IMR-90 (cell line): Measurements from ENCODE around the gene ZNF467. TPM values are rescaled to one million over a fixed set of nuclear protein-coding genes. Genes with fewer than 3 reads are reported as not detected.

Experiments used
- ATAC-seq: fragments of 200-7000 bp; cut with Tn5 transposase; 2 replicates; pipeline ENCODE4 v1.9.1; 2020; ENCODE audit warnings: low read depth, mild to moderate bottlenecking, moderate library complexity
- BruUV-seq: library from RNA; stranded (reverse); fragments of 400-500 nt; replicated peaks from 2 replicates; lab custom pipeline; 2021; lab: Mats Ljungman, UMichigan
- CTCF ChIA-PET: fragments of 300-600 bp; formaldehyde crosslinking; extraction: SDS; loops from one replicate; lab custom pipeline; 2021; ENCODE audit warnings: antibody characterized with exemption; lab: Yijun Ruan, JAX
- POLR2A ChIA-PET: fragments of 300-600 bp; sonication (Branson Sonifier 250); formaldehyde crosslinking; loops from one replicate; lab custom pipeline; 2022; ENCODE audit warnings: antibody characterized with exemption; ENCODE audit not compliant: unreplicated experiment; lab: Charles Lee
- DNase-seq: peaks from one replicate; pipeline ENCODE4 v3.0.0; 2013
- H2AFZ ChIP-seq: replicated peaks from 2 replicates; pipeline ENCODE3; 2013; ENCODE audit warnings: low read length, mild to moderate bottlenecking; ENCODE audit not compliant: poor library complexity
- H2AK5ac ChIP-seq: 2 replicates; pipeline ENCODE4 v1.6.1; 2013; ENCODE audit warnings: low read depth, low read length, inconsistent platforms
- H2AK9ac ChIP-seq: replicated peaks from 2 replicates; pipeline ENCODE3; 2013; ENCODE audit warnings: mild to moderate bottlenecking, low read depth, low read length, moderate library complexity; ENCODE audit not compliant: poor library complexity
- H2BK120ac ChIP-seq: 2 replicates; pipeline ENCODE4 v1.6.1; 2013; ENCODE audit warnings: low read depth, low read length, inconsistent platforms
- H2BK15ac ChIP-seq: 3 replicates; pipeline ENCODE4 v1.6.1; 2013; ENCODE audit warnings: low read depth, low read length, inconsistent platforms
- H2BK20ac ChIP-seq: 2 replicates; pipeline ENCODE4 v1.6.1; 2013; ENCODE audit warnings: low read depth, mild to moderate bottlenecking, inconsistent platforms, low read length, moderate library complexity
- H2BK5ac ChIP-seq: 2 replicates; pipeline ENCODE4 v1.6.1; 2013; ENCODE audit warnings: mild to moderate bottlenecking, low read depth, low read length, inconsistent platforms; ENCODE audit not compliant: poor library complexity, severe bottlenecking
- H3K14ac ChIP-seq: replicated peaks from 2 replicates; pipeline ENCODE4 v1.6.1; 2013; ENCODE audit warnings: low read depth, low read length, inconsistent platforms
- H3K18ac ChIP-seq: 2 replicates; pipeline ENCODE4 v1.6.1; 2013; ENCODE audit warnings: low read depth, low read length, control low read depth
- H3K23ac ChIP-seq: 2 replicates; pipeline ENCODE4 v1.6.1; 2013; ENCODE audit warnings: low read depth, low read length, inconsistent platforms
- H3K27ac ChIP-seq: 2 replicates; pipeline ENCODE4 v1.5.1; 2013; ENCODE audit warnings: mild to moderate bottlenecking, control low read depth, low read length; ENCODE audit not compliant: insufficient read depth
- H3K27me3 ChIP-seq: 2 replicates; pipeline ENCODE4 v1.6.1; 2013; ENCODE audit warnings: low read length; ENCODE audit not compliant: control insufficient read depth, insufficient read depth
- H3K36me3 ChIP-seq: 2 replicates; pipeline ENCODE4 v1.6.1; 2013; ENCODE audit warnings: low read length, mixed read lengths; ENCODE audit not compliant: control insufficient read depth, insufficient read depth
- H3K4ac ChIP-seq: 2 replicates; pipeline ENCODE4 v1.6.1; 2013; ENCODE audit warnings: low read depth, low read length, inconsistent platforms
- H3K4me1 ChIP-seq: 2 replicates; pipeline ENCODE4 v1.6.1; 2013; ENCODE audit warnings: low read length, mixed read lengths; ENCODE audit not compliant: control insufficient read depth, insufficient read depth
- H3K4me2 ChIP-seq: 2 replicates; pipeline ENCODE4 v1.6.1; 2013; ENCODE audit warnings: low read depth, mild to moderate bottlenecking, control low read depth, low read length, moderate library complexity
- H3K4me3 ChIP-seq: 2 replicates; pipeline ENCODE4 v1.5.1; 2013; ENCODE audit warnings: low read depth, mild to moderate bottlenecking, control low read depth, low read length, moderate library complexity; ENCODE audit not compliant: insufficient read depth
- H3K56ac ChIP-seq: 2 replicates; pipeline ENCODE4 v1.6.1; 2013; ENCODE audit warnings: low read length, inconsistent platforms; ENCODE audit not compliant: insufficient read depth; ENCODE audit errors: extremely low read depth
- H3K79me1 ChIP-seq, 2 experiments: 2 replicates each; pipeline ENCODE4 v1.6.1; 2013; ENCODE audit warnings: low read length in 2 of 2, inconsistent platforms in 1 of 2, low read depth in 1 of 2
- H3K9ac ChIP-seq: 2 replicates; pipeline ENCODE4 v1.6.1; 2013; ENCODE audit warnings: low read depth, low read length, control low read depth
- H3K9me1 ChIP-seq: 2 replicates; pipeline ENCODE4 v1.6.1; 2013; ENCODE audit warnings: low read length, inconsistent platforms; ENCODE audit not compliant: insufficient read depth
- H3K9me3 ChIP-seq: 2 replicates; pipeline ENCODE4 v1.6.1; 2013; ENCODE audit warnings: low read length; ENCODE audit not compliant: control insufficient read depth, insufficient read depth
- H4K20me1 ChIP-seq: 2 replicates; pipeline ENCODE4 v1.6.1; 2013; ENCODE audit warnings: low read length, inconsistent platforms; ENCODE audit not compliant: insufficient read depth
- H4K5ac ChIP-seq: 2 replicates; pipeline ENCODE4 v1.6.1; 2013; ENCODE audit warnings: mild to moderate bottlenecking, low read depth, low read length, control low read depth
- H4K8ac ChIP-seq, 2 experiments: 2 replicates each; pipeline ENCODE4 v1.6.1; 2013; ENCODE audit warnings: low read depth in 2 of 2, low read length in 2 of 2, control low read depth in 1 of 2, inconsistent platforms in 1 of 2
- H4K91ac ChIP-seq: 2 replicates; pipeline ENCODE4 v1.6.1; 2013; ENCODE audit warnings: low read depth, low read length, inconsistent platforms; ENCODE audit not compliant: insufficient read depth
- BHLHE40 ChIP-seq: fragments of 150-350 bp; IDR thresholded peaks from 2 replicates; pipeline ENCODE4 v1.6.1; 2016; ENCODE audit warnings: mild to moderate bottlenecking, low read depth, low read length
- CEBPB ChIP-seq: IDR thresholded peaks from 2 replicates; pipeline ENCODE4 v1.6.1; 2012; ENCODE audit warnings: low read depth, low read length, improper control_type of control experiment
- CHD1 ChIP-seq: IDR thresholded peaks from 2 replicates; pipeline ENCODE4 v1.6.1; 2012; ENCODE audit warnings: low read depth, low read length, improper control_type of control experiment
- FOS ChIP-seq: fragments of 150-350 bp; IDR thresholded peaks from 2 replicates; pipeline ENCODE4 v1.6.1; 2016; ENCODE audit warnings: low read depth, low read length
- MAFK ChIP-seq: IDR thresholded peaks from 2 replicates; pipeline ENCODE4 v1.6.1; 2012; ENCODE audit warnings: low read depth, low read length, improper control_type of control experiment
- MAZ ChIP-seq: IDR thresholded peaks from 2 replicates; pipeline ENCODE4 v1.6.1; 2012; ENCODE audit warnings: low read depth, mild to moderate bottlenecking, low read length, improper control_type of control experiment, moderate library complexity, borderline replicate concordance
- MXI1 ChIP-seq: IDR thresholded peaks from 2 replicates; pipeline ENCODE4 v1.6.1; 2012; ENCODE audit warnings: low read depth, mild to moderate bottlenecking, low read length, moderate library complexity, borderline replicate concordance
- NFE2L2 ChIP-seq: fragments of 150-350 bp; IDR thresholded peaks from 2 replicates; pipeline ENCODE4 v1.6.1; 2016; ENCODE audit warnings: low read depth, mild to moderate bottlenecking, low read length
- POLR2A ChIP-seq: IDR thresholded peaks from 2 replicates; pipeline ENCODE4 v1.6.1; 2012; ENCODE audit warnings: mild to moderate bottlenecking, low read depth, low read length
- RAD21 ChIP-seq: IDR thresholded peaks from 2 replicates; pipeline ENCODE4 v1.6.1; 2012; ENCODE audit warnings: low read length, improper control_type of control experiment
- RCOR1 ChIP-seq: IDR thresholded peaks from 2 replicates; pipeline ENCODE4 v1.6.1; 2012; ENCODE audit warnings: mild to moderate bottlenecking, low read length, improper control_type of control experiment; ENCODE audit not compliant: insufficient replicate concordance
- RFX5 ChIP-seq: IDR thresholded peaks from 2 replicates; pipeline ENCODE4 v1.8.0; 2012; ENCODE audit warnings: low read depth, mild to moderate bottlenecking, low read length, moderate library complexity
- SMC3 ChIP-seq: fragments of 150-350 bp; IDR thresholded peaks from 2 replicates; pipeline ENCODE4 v1.6.1; 2016; ENCODE audit warnings: low read depth, mild to moderate bottlenecking, antibody characterized with exemption, low read length, moderate library complexity
- WGBS, 2 experiments: methylation state at CpG; one replicate each; pipeline versions ENCODE4 v1.1.5 to v1.1.7; 2013; ENCODE audit warnings: missing lambda C conversion rate in 2 of 2; ENCODE audit not compliant: insufficient read length in 1 of 2; ENCODE audit errors: extremely low coverage in 2 of 2; 5-methylcytosine and 5-hydroxymethylcytosine counted together
- dilution Hi-C: fragments of 300-500 bp; cut with HindIII; formaldehyde crosslinking; loops from one replicate; pipeline ENCODE4 v1.14.3; 2018; ENCODE audit warnings: low sequenced_read_pairs; ENCODE audit not compliant: unreplicated experiment
- in situ Hi-C: fragments of 300-500 bp; cut with MboI; formaldehyde crosslinking; loops from 3 replicates; pipeline ENCODE4 v1.14.3; 2019; ENCODE audit warnings: low sequenced_read_pairs, inconsistent platforms, mixed read lengths
- intact Hi-C: fragments of 100-400 bp; cut with micrococcal nuclease; formaldehyde crosslinking; loops from 2 replicates; pipeline ENCODE4 v1.10.0; 2022
- polyA plus RNA-seq, 3 experiments: library from polyadenylated mRNA; depleted of rRNA; stranded (reverse); fragments of >200 nt; gene quantifications; 2 replicates each; pipeline ENCODE4 v1.2.3, GENCODE V29; 2012; ENCODE audit warnings: low replicate concordance in 1 of 3
- total RNA-seq: library from RNA; depleted of rRNA; stranded (reverse); fragments of >200 nt; gene quantifications from 2 replicates; pipeline ENCODE4 v1.2.3, GENCODE V29; 2012
- TF ChIP-seq, protein P1 (sequence below): fragments of 150-350 bp; IDR thresholded peaks from 2 replicates; pipeline ENCODE4 v1.6.1; 2017; ENCODE audit warnings: mild to moderate bottlenecking, antibody characterized with exemption, low read length, low read depth
- TF ChIP-seq, protein P2 (sequence below): conservative IDR thresholded peaks from 2 replicates; pipeline ENCODE4 v1.5.1; 2012; ENCODE audit warnings: mild to moderate bottlenecking, low read depth, low read length, improper control_type of control experiment
- TF ChIP-seq, protein P3 (sequence below): fragments of 150-350 bp; IDR thresholded peaks from 2 replicates; pipeline ENCODE4 v1.6.1; 2016; ENCODE audit warnings: low read depth, mild to moderate bottlenecking, low read length, moderate library complexity, borderline replicate concordance

ZNF467 gene
- total and polyA plus RNA-seq, 2 of the 4 experiments (the other 2 are of a cell fraction), result 0.67 TPM; not detected in 1

DNA sequence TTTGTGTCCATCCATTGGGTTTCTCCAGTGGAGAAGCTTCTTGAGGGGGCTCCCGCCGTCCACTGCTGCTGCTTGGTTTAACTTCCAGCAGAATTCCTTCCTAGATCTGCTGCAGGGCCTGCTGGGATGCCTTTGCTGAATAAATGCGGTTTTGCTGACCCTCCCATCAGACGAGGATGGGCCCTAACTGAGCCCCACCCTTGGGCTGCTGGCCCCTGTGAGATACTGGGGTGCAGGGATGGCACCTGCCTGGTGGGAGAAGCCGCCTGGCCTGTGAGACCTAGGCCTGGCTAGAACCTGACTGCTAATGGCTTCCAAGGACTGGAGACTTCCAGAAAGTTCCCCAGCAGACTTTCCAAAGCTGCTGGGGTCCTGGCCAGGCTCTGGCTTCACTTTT, 43.8 kb downstream of the ZNF467 start:
- H3K36me3 ChIP-seq, result peaks cover 45% of the 10 kb centered on the region
- no peaks in the 10 kb centered on the region for H4K20me1 ChIP-seq
- no peak for DNase-seq
- dilution Hi-C loops (no loop called here), intact Hi-C loops (no loop called here), in situ Hi-C loops (no loop called here)
- TF ChIP-seq, protein P1, sequence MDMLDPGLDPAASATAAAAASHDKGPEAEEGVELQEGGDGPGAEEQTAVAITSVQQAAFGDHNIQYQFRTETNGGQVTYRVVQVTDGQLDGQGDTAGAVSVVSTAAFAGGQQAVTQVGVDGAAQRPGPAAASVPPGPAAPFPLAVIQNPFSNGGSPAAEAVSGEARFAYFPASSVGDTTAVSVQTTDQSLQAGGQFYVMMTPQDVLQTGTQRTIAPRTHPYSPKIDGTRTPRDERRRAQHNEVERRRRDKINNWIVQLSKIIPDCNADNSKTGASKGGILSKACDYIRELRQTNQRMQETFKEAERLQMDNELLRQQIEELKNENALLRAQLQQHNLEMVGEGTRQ, result no peak
- TF ChIP-seq MAFK, result no peak
- TF ChIP-seq, protein P2, sequence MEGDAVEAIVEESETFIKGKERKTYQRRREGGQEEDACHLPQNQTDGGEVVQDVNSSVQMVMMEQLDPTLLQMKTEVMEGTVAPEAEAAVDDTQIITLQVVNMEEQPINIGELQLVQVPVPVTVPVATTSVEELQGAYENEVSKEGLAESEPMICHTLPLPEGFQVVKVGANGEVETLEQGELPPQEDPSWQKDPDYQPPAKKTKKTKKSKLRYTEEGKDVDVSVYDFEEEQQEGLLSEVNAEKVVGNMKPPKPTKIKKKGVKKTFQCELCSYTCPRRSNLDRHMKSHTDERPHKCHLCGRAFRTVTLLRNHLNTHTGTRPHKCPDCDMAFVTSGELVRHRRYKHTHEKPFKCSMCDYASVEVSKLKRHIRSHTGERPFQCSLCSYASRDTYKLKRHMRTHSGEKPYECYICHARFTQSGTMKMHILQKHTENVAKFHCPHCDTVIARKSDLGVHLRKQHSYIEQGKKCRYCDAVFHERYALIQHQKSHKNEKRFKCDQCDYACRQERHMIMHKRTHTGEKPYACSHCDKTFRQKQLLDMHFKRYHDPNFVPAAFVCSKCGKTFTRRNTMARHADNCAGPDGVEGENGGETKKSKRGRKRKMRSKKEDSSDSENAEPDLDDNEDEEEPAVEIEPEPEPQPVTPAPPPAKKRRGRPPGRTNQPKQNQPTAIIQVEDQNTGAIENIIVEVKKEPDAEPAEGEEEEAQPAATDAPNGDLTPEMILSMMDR, result no peak
- TF ChIP-seq, protein P3, sequence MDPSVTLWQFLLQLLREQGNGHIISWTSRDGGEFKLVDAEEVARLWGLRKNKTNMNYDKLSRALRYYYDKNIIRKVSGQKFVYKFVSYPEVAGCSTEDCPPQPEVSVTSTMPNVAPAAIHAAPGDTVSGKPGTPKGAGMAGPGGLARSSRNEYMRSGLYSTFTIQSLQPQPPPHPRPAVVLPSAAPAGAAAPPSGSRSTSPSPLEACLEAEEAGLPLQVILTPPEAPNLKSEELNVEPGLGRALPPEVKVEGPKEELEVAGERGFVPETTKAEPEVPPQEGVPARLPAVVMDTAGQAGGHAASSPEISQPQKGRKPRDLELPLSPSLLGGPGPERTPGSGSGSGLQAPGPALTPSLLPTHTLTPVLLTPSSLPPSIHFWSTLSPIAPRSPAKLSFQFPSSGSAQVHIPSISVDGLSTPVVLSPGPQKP, result no peak
- no peak for TF ChIP-seq FOS
- TF ChIP-seq MAZ, result no peak
- no peak for TF ChIP-seq RFX5
- TF ChIP-seq CEBPB, result no peak
- no peak for TF ChIP-seq NFE2L2
- no peak for TF ChIP-seq SMC3
- TF ChIP-seq RAD21, result no peak
- TF ChIP-seq BHLHE40, result no peak
- TF ChIP-seq MXI1, result no peak
- no peak for TF ChIP-seq RCOR1
- no peak for TF ChIP-seq POLR2A
- TF ChIP-seq CHD1, result no peak
- H3K9me3 ChIP-seq, result no peaks in the 10 kb centered on the region
- no peak overlapping the region for H2BK5ac ChIP-seq
- no peak overlapping the region for H4K5ac ChIP-seq
- H3K14ac ChIP-seq, result no peak overlapping the region
- H3K27me3 ChIP-seq, result no peaks in the 10 kb centered on the region
- no peak overlapping the region for H3K9ac ChIP-seq
- H3K4me1 ChIP-seq, result no peaks in the 10 kb centered on the region
- no peak overlapping the region for H4K91ac ChIP-seq
- no peak overlapping the region for H3K4me2 ChIP-seq
- H3K56ac ChIP-seq, result no peak overlapping the region
- ChIA-PET POLR2A (no interaction called here), CTCF (no interaction called here)
- no peak overlapping the region for H2AK5ac ChIP-seq
- no TSS peak for BruUV-seq
- H2BK120ac ChIP-seq, result no peak overlapping the region
- WGBS, 2 experiments, result 73% methylated on average over 3 of the region's 5 CpGs; no CpG with 5 or more reads in 1 of the 2 experiments
- no peaks in the 10 kb centered on the region for H3K9me1 ChIP-seq
- no peak overlapping the region for H2BK20ac ChIP-seq
- no peak overlapping the region for H3K18ac ChIP-seq
- H2AFZ ChIP-seq, result no peak overlapping the region
- H3K79me1 ChIP-seq, result no peaks in the 10 kb centered on the region
- H2AK9ac ChIP-seq, result no peak overlapping the region
- H3K27ac ChIP-seq, result no peak overlapping the region
- no peak overlapping the region for H3K23ac ChIP-seq
- no peak for ATAC-seq
- H4K8ac ChIP-seq, result no peak overlapping the region
- no peak overlapping the region for H2BK15ac ChIP-seq
- no peak overlapping the region for H3K4me3 ChIP-seq
- no peak overlapping the region for H3K4ac ChIP-seq
